ENCODE data around the gene SYCP2L. TPM values are rescaled to one million over a fixed set of nuclear protein-coding genes. Genes with fewer than 3 reads are reported as not detected.

The SYCP2L gene
- total and polyA plus RNA-seq, 10 of the 15 experiments (the other 5 are each of a cell fraction or from before 2014, with no cell fraction given), result 0.03 to 0.12 (median 0.04) TPM; not detected in 7

- no peak for TF ChIP-seq EGR1 (IDR thresholded peaks at IDR 0.05; ENCODE audit: borderline replicate concordance in 1 of 2, low read depth in 2 of 2, low read length in 2 of 2)
Measured at GRCh38 chr6:10882657-10883171, 4.1 kb upstream of the SYCP2L start (continued).

- no peaks in the 10 kb centered on the region for H3K4me1 ChIP-seq (ENCODE audit: control insufficient read depth, insufficient read depth, low read length)
- H3K36me3 ChIP-seq (ENCODE audit: control insufficient read depth in 2 of 2, insufficient read depth in 2 of 2, low read length in 1 of 2), result no peaks in the 10 kb centered on the region
- H3K4me3 ChIP-seq, result no peak overlapping the region
- H2AFZ ChIP-seq (ENCODE audit: control insufficient read depth, low read depth, low read length), result no peak overlapping the region
- intact Hi-C loops (cut with micrococcal nuclease; ENCODE audit: unreplicated experiment) (no loop called here), in situ Hi-C loops (cut with MboI) (no loop called here)
- no peaks in the 10 kb centered on the region for H3K79me2 ChIP-seq (ENCODE audit: control insufficient read depth, insufficient read depth, low read length)
- TF ChIP-seq SREBF1 (IDR thresholded peaks at IDR 0.05; ENCODE audit: low read length) (no peak), E2F4 (IDR thresholded peaks at IDR 0.05; ENCODE audit: low read depth, low read length) (no peak), JUNB (IDR thresholded peaks at IDR 0.05) (no peak), REST (IDR thresholded peaks at IDR 0.05; ENCODE audit: low read depth, low read length) (no peak), MEF2A (IDR thresholded peaks at IDR 0.05; ENCODE audit: insufficient read depth, low read depth, low read length) (no peak), ASH2L (IDR thresholded peaks at IDR 0.05; ENCODE audit: borderline replicate concordance, low read depth) (no peak), SMC3 (IDR thresholded peaks at IDR 0.05; ENCODE audit: borderline replicate concordance, low read length) (no peak), RCOR1 (conservative IDR thresholded peaks at IDR 0.05; ENCODE audit: low read depth, low read length) (no peak), NBN (IDR thresholded peaks at IDR 0.05) (no peak)
- POLR2A ChIA-PET, result interaction anchor here (0.7 kb wide), 1 partner anchor 11 kb away, joined by 3 read pairs; no protein-coding TSS in a partner anchor
- peaks cover 8 to 11% of the 10 kb centered on the region in 2 experiments for H3K27me3 ChIP-seq (replicated peaks in 1 of 2; ENCODE audit: control insufficient read depth in 2 of 2, insufficient read depth in 2 of 2, low read length in 1 of 2)
- WGBS (ENCODE audit: insufficient coverage, insufficient replicate concordance, low lambda C conversion rate, missing lambda C conversion rate), result 55% methylated on average over 51 of the region's 51 CpGs
- no peaks in the 10 kb centered on the region for H4K20me1 ChIP-seq (ENCODE audit: control insufficient read depth, insufficient read depth)
- FAIRE-seq, result no peak
- SMC1A ChIA-PET (ENCODE audit: uncharacterized antibody, unreplicated experiment), result no interaction called here
- no peak overlapping the region for H3K9ac ChIP-seq (ENCODE audit: control insufficient read depth, insufficient read depth, low read length)
- H3K9me3 ChIP-seq (replicated peaks; ENCODE audit: control insufficient read depth, insufficient read depth, low read length), result peaks cover 2% of the 10 kb centered on the region; the same call in 2 of the 3 replicates
- no peak overlapping the region for H3K27ac ChIP-seq (ENCODE audit: control insufficient read depth, insufficient read depth)
- no peak for DNase-seq (ENCODE audit: low read depth, low spot score)
- no peak for ATAC-seq
- CTCF ChIA-PET, result no interaction called here
- RAD21 ChIA-PET (ENCODE audit: unreplicated experiment), result no interaction called here
- H3K4me2 ChIP-seq (ENCODE audit: control insufficient read depth, insufficient read depth), result no peak overlapping the region
- BruUV-seq (replicated peaks), result no TSS peak
Measured at GRCh38 chr6:10883312-10884244, 3.3 kb upstream of the SYCP2L start.

Measured in GM12878 (cell line).